M059J (cell line): Measurements from ENCODE around the gene DEGS2. TPM values are rescaled to one million over a fixed set of nuclear protein-coding genes. Genes with fewer than 3 reads are reported as not detected.

Experiments used
- DNase-seq: peaks from one replicate; pipeline ENCODE4 v3.0.0-alpha.2; 2012; ENCODE audit warnings: low read depth
- total RNA-seq: library from RNA; depleted of rRNA; stranded (reverse); fragments of >200 nt; shearing (Covaris generic); gene quantifications from 2 replicates; pipeline ENCODE4 v1.2.3, GENCODE V29; 2014

The DEGS2 gene
- total RNA-seq, 1 experiment from 2014 or later = 0.10 TPM

GRCh38 chr14:100132161-100132902 lies 27.1 kb downstream of the DEGS2 start:
- DNase-seq = no peak

GRCh38 chr14:100131181-100131580 lies 28.3 kb downstream of the DEGS2 start:
- no peak for DNase-seq

- no peak for DNase-seq
Measured at GRCh38 chr14:100130521-100130920, 28.9 kb downstream of the DEGS2 start.

GRCh38 chr14:100129161-100129589 lies 30.3 kb downstream of the DEGS2 start:
- no peak for DNase-seq

GRCh38 chr14:100128688-100129087 lies 30.8 kb downstream of the DEGS2 start:
- DNase-seq = no peak

GRCh38 chr14:100127853-100128455 lies 31.5 kb downstream of the DEGS2 start:
- DNase-seq = no peak

- DNase-seq = no peak
Measured at GRCh38 chr14:100126401-100126800, 33.0 kb downstream of the DEGS2 start.

GRCh38 chr14:100124551-100125088 lies 34.8 kb downstream of the DEGS2 start:
- DNase-seq = no peak

- no peak for DNase-seq
Measured at GRCh38 chr14:100123618-100124017, 35.8 kb downstream of the DEGS2 start.

- DNase-seq = no peak
Measured at GRCh38 chr14:100122481-100123223, 36.8 kb downstream of the DEGS2 start.

- no peak for DNase-seq
Measured at GRCh38 chr14:100121643-100122480, 37.6 kb downstream of the DEGS2 start.

GRCh38 chr14:100120522-100121269 lies 38.7 kb downstream of the DEGS2 start:
- no peak for DNase-seq

GRCh38 chr14:100119251-100119650 lies 40.2 kb downstream of the DEGS2 start:
- no peak for DNase-seq

GRCh38 chr14:100118396-100119011 lies 40.9 kb downstream of the DEGS2 start:
- DNase-seq = no peak

- DNase-seq = no peak
Measured at GRCh38 chr14:100117633-100118395, 41.6 kb downstream of the DEGS2 start.

- no peak for DNase-seq
Measured at GRCh38 chr14:100117026-100117425, 42.4 kb downstream of the DEGS2 start.

- DNase-seq = no peak
Measured at GRCh38 chr14:100116134-100116533, 43.3 kb downstream of the DEGS2 start.

- no peak for DNase-seq
Measured at GRCh38 chr14:100115726-100116125, 43.7 kb downstream of the DEGS2 start.

- no peak for DNase-seq
Measured at GRCh38 chr14:100115236-100115635, 44.2 kb downstream of the DEGS2 start.
